Measurements from ENCODE around the gene TPSG1. TPM values are rescaled to one million over a fixed set of nuclear protein-coding genes. Genes with fewer than 3 reads are reported as not detected.

TPSG1 gene
- total RNA-seq (2014; rRNA removed; shearing (Covaris generic)), result not detected in 2 replicates
- polyA plus RNA-seq (2016; fragmentation: Nextera tagmentation; extraction: Ambion mirVana), result 0.56 and 0.81 TPM in 2 replicates
- long read RNA-seq, result 0 reads

DNA sequence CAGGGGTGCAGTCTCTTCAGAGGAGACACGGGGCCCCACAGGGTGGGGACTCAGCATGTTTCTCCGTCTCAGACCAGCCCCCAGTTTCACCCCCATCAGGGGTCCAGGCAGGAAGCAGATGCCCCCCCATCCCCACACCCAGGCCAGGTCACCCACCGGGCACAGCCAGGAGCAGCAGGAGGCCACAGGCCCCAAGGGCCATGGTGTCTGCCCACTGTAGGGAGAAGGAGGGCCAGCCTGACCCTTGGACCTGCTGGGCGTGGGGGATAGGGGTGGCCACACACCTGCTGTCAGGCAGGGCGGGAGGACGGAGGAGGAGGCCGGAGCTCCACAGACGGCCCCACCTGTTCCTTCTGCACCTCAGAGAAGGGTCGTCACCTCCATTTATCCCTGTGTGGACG, at the start of gene TPSG1:
TPSG1 (minus strand) TSS at position 218 of the 401 bp plus-strand sequence; CDS start at position 202, 16 bp downstream.
- Histone ChIP-seq H3K27ac (ENCODE audit: low read depth) (no peak within 1 kb of the TSS), H3K79me2 (replicated peaks; ENCODE audit: insufficient read depth) (no peaks in the 10 kb centered on the region), H4K20me1 (replicated peaks; ENCODE audit: insufficient read depth) (no peaks in the 10 kb centered on the region; the same call in 1 of the 2 replicates), H3K4me2 (no peak within 1 kb of the TSS), H3F3A (replicated peaks; ENCODE audit: low read depth) (no peaks in the 10 kb centered on the region), H3K36me3 (ENCODE audit: insufficient read depth) (no peaks in the 10 kb centered on the region), H3K4me1 (ENCODE audit: insufficient read depth) (no peaks in the 10 kb centered on the region), H2AFZ (no peak within 1 kb of the TSS), H3K4me3 (no peak within 1 kb of the TSS), H3K9me2 (ENCODE audit: insufficient read depth) (no peaks in the 10 kb centered on the region), H3K27me3 (ENCODE audit: insufficient read depth) (no peaks in the 10 kb centered on the region)
- DNase-seq (ENCODE audit: low spot score) (no peak), ATAC-seq (no peak)
- Mint-ChIP-seq H3K36me3 (ENCODE audit: low read depth) (no peaks in the 10 kb centered on the region; the same call in 2 of the 3 replicates), H3K27me3 (ENCODE audit: insufficient read depth, low read depth, poor library complexity) (peaks cover 23% of the 10 kb centered on the region), H3K27ac (no peak within 1 kb of the TSS), H3K4me3 (no peak within 1 kb of the TSS), H3K9me3 (no peaks in the 10 kb centered on the region), H3K4me1 (no peaks in the 10 kb centered on the region)
- TF ChIP-seq NANOG (IDR thresholded peaks at IDR 0.05; ENCODE audit: borderline replicate concordance) (no peak), EZH2 (IDR thresholded peaks at IDR 0.05; ENCODE audit: low read depth, unreplicated experiment) (no peak), ZNF114 (CRISPR knock-in tag; IDR thresholded peaks at IDR 0.05) (no peak), ZNF331 (CRISPR knock-in tag; IDR thresholded peaks at IDR 0.05; ENCODE audit: low read depth) (no peak), POLR2AphosphoS5 (IDR thresholded peaks at IDR 0.05; ENCODE audit: low read depth) (no peak), EZH2phosphoT487 (IDR thresholded peaks at IDR 0.05; ENCODE audit: unreplicated experiment) (no peak), JUNB (IDR thresholded peaks at IDR 0.05; ENCODE audit: unreplicated experiment) (no peak), CREB1 (CRISPR knock-in tag; IDR thresholded peaks at IDR 0.05; ENCODE audit: low read depth) (no peak), STAT1 (IDR thresholded peaks at IDR 0.05; ENCODE audit: unreplicated experiment) (no peak)
- TF ChIP-seq, protein P1, sequence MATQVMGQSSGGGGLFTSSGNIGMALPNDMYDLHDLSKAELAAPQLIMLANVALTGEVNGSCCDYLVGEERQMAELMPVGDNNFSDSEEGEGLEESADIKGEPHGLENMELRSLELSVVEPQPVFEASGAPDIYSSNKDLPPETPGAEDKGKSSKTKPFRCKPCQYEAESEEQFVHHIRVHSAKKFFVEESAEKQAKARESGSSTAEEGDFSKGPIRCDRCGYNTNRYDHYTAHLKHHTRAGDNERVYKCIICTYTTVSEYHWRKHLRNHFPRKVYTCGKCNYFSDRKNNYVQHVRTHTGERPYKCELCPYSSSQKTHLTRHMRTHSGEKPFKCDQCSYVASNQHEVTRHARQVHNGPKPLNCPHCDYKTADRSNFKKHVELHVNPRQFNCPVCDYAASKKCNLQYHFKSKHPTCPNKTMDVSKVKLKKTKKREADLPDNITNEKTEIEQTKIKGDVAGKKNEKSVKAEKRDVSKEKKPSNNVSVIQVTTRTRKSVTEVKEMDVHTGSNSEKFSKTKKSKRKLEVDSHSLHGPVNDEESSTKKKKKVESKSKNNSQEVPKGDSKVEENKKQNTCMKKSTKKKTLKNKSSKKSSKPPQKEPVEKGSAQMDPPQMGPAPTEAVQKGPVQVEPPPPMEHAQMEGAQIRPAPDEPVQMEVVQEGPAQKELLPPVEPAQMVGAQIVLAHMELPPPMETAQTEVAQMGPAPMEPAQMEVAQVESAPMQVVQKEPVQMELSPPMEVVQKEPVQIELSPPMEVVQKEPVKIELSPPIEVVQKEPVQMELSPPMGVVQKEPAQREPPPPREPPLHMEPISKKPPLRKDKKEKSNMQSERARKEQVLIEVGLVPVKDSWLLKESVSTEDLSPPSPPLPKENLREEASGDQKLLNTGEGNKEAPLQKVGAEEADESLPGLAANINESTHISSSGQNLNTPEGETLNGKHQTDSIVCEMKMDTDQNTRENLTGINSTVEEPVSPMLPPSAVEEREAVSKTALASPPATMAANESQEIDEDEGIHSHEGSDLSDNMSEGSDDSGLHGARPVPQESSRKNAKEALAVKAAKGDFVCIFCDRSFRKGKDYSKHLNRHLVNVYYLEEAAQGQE (IDR thresholded peaks at IDR 0.05; ENCODE audit: unreplicated experiment), result no peak
- TF ChIP-seq, protein P2, sequence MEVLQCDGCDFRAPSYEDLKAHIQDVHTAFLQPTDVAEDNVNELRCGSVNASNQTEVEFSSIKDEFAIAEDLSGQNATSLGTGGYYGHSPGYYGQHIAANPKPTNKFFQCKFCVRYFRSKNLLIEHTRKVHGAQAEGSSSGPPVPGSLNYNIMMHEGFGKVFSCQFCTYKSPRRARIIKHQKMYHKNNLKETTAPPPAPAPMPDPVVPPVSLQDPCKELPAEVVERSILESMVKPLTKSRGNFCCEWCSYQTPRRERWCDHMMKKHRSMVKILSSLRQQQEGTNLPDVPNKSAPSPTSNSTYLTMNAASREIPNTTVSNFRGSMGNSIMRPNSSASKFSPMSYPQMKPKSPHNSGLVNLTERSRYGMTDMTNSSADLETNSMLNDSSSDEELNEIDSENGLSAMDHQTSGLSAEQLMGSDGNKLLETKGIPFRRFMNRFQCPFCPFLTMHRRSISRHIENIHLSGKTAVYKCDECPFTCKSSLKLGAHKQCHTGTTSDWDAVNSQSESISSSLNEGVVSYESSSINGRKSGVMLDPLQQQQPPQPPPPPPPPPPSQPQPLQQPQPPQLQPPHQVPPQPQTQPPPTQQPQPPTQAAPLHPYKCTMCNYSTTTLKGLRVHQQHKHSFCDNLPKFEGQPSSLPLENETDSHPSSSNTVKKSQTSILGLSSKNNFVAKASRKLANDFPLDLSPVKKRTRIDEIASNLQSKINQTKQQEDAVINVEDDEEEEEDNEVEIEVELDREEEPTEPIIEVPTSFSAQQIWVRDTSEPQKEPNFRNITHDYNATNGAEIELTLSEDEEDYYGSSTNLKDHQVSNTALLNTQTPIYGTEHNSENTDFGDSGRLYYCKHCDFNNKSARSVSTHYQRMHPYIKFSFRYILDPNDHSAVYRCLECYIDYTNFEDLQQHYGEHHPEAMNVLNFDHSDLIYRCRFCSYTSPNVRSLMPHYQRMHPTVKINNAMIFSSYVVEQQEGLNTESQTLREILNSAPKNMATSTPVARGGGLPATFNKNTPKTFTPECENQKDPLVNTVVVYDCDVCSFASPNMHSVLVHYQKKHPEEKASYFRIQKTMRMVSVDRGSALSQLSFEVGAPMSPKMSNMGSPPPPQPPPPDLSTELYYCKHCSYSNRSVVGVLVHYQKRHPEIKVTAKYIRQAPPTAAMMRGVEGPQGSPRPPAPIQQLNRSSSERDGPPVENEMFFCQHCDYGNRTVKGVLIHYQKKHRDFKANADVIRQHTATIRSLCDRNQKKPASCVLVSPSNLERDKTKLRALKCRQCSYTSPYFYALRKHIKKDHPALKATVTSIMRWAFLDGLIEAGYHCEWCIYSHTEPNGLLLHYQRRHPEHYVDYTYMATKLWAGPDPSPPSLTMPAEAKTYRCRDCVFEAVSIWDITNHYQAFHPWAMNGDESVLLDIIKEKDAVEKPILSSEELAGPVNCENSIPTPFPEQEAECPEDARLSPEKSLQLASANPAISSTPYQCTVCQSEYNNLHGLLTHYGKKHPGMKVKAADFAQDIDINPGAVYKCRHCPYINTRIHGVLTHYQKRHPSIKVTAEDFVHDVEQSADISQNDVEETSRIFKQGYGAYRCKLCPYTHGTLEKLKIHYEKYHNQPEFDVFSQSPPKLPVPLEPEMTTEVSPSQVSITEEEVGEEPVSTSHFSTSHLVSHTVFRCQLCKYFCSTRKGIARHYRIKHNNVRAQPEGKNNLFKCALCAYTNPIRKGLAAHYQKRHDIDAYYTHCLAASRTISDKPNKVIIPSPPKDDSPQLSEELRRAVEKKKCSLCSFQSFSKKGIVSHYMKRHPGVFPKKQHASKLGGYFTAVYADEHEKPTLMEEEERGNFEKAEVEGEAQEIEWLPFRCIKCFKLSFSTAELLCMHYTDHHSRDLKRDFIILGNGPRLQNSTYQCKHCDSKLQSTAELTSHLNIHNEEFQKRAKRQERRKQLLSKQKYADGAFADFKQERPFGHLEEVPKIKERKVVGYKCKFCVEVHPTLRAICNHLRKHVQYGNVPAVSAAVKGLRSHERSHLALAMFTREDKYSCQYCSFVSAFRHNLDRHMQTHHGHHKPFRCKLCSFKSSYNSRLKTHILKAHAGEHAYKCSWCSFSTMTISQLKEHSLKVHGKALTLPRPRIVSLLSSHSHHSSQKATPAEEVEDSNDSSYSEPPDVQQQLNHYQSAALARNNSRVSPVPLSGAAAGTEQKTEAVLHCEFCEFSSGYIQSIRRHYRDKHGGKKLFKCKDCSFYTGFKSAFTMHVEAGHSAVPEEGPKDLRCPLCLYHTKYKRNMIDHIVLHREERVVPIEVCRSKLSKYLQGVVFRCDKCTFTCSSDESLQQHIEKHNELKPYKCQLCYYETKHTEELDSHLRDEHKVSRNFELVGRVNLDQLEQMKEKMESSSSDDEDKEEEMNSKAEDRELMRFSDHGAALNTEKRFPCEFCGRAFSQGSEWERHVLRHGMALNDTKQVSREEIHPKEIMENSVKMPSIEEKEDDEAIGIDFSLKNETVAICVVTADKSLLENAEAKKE (CRISPR knock-in tag; IDR thresholded peaks at IDR 0.05), result no peak
- TF ChIP-seq, protein P3, sequence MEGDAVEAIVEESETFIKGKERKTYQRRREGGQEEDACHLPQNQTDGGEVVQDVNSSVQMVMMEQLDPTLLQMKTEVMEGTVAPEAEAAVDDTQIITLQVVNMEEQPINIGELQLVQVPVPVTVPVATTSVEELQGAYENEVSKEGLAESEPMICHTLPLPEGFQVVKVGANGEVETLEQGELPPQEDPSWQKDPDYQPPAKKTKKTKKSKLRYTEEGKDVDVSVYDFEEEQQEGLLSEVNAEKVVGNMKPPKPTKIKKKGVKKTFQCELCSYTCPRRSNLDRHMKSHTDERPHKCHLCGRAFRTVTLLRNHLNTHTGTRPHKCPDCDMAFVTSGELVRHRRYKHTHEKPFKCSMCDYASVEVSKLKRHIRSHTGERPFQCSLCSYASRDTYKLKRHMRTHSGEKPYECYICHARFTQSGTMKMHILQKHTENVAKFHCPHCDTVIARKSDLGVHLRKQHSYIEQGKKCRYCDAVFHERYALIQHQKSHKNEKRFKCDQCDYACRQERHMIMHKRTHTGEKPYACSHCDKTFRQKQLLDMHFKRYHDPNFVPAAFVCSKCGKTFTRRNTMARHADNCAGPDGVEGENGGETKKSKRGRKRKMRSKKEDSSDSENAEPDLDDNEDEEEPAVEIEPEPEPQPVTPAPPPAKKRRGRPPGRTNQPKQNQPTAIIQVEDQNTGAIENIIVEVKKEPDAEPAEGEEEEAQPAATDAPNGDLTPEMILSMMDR (conservative IDR thresholded peaks at IDR 0.05; ENCODE audit: low read depth in 2 of 2), result no peak
- TF ChIP-seq, protein P4, sequence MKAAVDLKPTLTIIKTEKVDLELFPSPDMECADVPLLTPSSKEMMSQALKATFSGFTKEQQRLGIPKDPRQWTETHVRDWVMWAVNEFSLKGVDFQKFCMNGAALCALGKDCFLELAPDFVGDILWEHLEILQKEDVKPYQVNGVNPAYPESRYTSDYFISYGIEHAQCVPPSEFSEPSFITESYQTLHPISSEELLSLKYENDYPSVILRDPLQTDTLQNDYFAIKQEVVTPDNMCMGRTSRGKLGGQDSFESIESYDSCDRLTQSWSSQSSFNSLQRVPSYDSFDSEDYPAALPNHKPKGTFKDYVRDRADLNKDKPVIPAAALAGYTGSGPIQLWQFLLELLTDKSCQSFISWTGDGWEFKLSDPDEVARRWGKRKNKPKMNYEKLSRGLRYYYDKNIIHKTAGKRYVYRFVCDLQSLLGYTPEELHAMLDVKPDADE (IDR thresholded peaks at IDR 0.05), result no peak

All from GM23338 (cell line).